A549 treated with ZK216348 at 1 μM for 4 hours (cell line): Measurements from ENCODE around the gene C12orf42. TPM values are rescaled to one million over a fixed set of nuclear protein-coding genes. Genes with fewer than 3 reads are reported as not detected.

ENCODE experiments used
- total RNA-seq: library from RNA; stranded (reverse); fragments of 200-300 nt; extraction: Qiagen RNA extraction; gene quantifications from 5 replicates; pipeline ENCODE4 v1.2.3, GENCODE V29; 2022; ENCODE audit warnings: low read depth

Gene C12orf42
- total RNA-seq = 0.26 TPM in 1 of 5 replicates, not detected in the others

DNA sequence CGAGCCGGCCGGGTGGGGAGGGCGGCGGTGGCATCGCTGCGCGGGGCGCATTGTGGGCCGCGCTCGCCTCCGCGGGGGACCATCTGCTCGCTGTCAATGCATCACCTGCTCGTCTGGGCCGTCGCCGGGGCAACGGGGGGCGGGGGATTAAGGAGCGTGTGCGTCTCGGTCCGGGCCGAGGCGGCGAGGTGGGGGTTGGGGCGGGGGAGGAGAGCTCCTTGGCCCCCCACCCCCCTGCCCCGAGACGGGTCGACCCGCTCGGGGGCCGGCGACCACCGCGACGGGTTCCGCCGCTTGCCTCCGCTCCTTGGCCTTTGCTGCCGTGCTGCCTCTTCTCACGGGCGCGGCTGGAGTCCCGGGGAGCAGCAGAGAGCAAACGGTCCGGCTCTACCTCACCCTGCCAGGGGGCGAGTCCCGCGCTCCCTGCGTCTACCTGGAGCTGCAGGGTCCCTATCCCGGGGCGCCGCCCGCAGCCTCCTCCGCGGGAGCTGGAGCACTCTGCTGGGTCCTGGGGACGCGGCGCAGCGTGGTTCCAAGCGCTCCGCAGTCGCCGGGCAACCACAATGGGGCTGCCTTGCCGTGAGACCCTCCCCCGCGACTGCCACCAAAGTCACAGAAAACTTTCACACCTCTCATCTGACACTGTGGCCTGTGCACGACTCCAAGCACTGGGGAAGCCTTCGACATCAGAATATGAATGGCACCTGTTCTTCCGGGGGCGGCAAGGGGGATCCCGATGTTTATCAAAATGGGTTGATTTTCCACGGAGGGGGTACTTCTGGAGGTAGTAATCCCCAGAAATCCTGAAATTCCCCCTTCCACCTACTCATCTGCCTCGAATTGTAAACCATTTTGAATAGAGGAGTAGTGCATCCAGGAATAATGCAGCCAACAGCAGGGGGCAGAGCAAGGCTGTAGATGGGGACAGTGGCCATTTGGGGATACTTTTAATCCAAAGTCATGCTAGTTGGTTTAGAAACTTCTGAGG is at the start of gene C12orf42:
C12orf42 (minus strand) TSS at position 500 of the 988 bp plus-strand sequence. CDS start 17,542 bp downstream, outside the sequence.

Other genes with a start within 250 kb of the C12orf42 start
- gene STAB2, start 91.3 kb upstream of the C12orf42 start, total RNA-seq = not detected in 5 replicates